GM18868 (cell line): Measurements from ENCODE around the gene HOXB7.

Experiments used
- ATAC-seq: cut with Tn5 transposase; IDR thresholded peaks from one replicate; pipeline ENCODE4 v1.9.1; 2021; ENCODE audit warnings: mild to moderate bottlenecking, moderate library complexity; ENCODE audit not compliant: unreplicated experiment

The HOXB7 gene

GRCh38 chr17:48637323-48638260 is 26.8 kb upstream of the HOXB7 start:
- ATAC-seq, result no peak

- peak; percentile 54 for ATAC-seq
These were observed 25.6 kb upstream of the HOXB7 start for GRCh38 chr17:48636177-48637018.

- no peak for ATAC-seq
These were observed 23.8 kb upstream of the HOXB7 start for GRCh38 chr17:48634493-48635208.

GRCh38 chr17:48633266-48633677 is 22.5 kb upstream of the HOXB7 start:
- ATAC-seq, result no peak

- ATAC-seq, result no peak
These were observed 21.9 kb upstream of the HOXB7 start for GRCh38 chr17:48632579-48633265.

- ATAC-seq, result no peak
These were observed 21.1 kb upstream of the HOXB7 start for GRCh38 chr17:48631693-48632578.

- no peak for ATAC-seq
These were observed 20.3 kb upstream of the HOXB7 start for GRCh38 chr17:48630925-48631692.

GRCh38 chr17:48630009-48630924 is 19.4 kb upstream of the HOXB7 start:
- no peak for ATAC-seq

- no peak for ATAC-seq
These were observed 18.6 kb upstream of the HOXB7 start for GRCh38 chr17:48629411-48629759.

- no peak for ATAC-seq
These were observed 18.0 kb upstream of the HOXB7 start for GRCh38 chr17:48628649-48629410.

- ATAC-seq, result no peak
These were observed 17.1 kb upstream of the HOXB7 start for GRCh38 chr17:48627623-48628521.

GRCh38 chr17:48627118-48627597 is 16.3 kb upstream of the HOXB7 start:
- ATAC-seq, result no peak

GRCh38 chr17:48626245-48627117 is 15.7 kb upstream of the HOXB7 start, which contains the start of gene HOXB9:
HOXB9 (minus strand) TSS chr17:48626358; CDS start chr17:48626269, 89 bp downstream.
- no peak for ATAC-seq

- ATAC-seq, result no peak
These were observed 14.9 kb upstream of the HOXB7 start for GRCh38 chr17:48625495-48626244.
